Astrocyte (in vitro differentiated cells and primary cell): ENCODE results near the gene THNSL1. TPM values are rescaled to one million over a fixed set of nuclear protein-coding genes. Genes with fewer than 3 reads are reported as not detected.

Experiments
- DNase-seq: peaks from one replicate; pipeline ENCODE4 v3.0.0-alpha.2; 2010; ENCODE audit warnings: low read depth
- FAIRE-seq: peaks from 2 replicates; lab custom pipeline; 2011; peaks lifted over from hg19 to GRCh38; lab: Jason Lieb, UNC
- H2AFZ ChIP-seq: 2 replicates; pipeline ENCODE4 v1.6.0; 2012; ENCODE audit warnings: low read depth, low read length, inconsistent platforms
- H3K27ac ChIP-seq: 2 replicates; pipeline ENCODE4 v1.5.1; 2011; ENCODE audit warnings: low read depth, low read length, inconsistent platforms
- H3K27me3 ChIP-seq: 2 replicates; pipeline ENCODE4 v1.6.0; 2011; ENCODE audit warnings: low read length, inconsistent platforms; ENCODE audit not compliant: insufficient read depth
- H3K36me3 ChIP-seq: 2 replicates; pipeline ENCODE4 v1.5.1; 2011; ENCODE audit warnings: low read length, inconsistent platforms; ENCODE audit not compliant: insufficient read depth
- H3K4me1 ChIP-seq: 2 replicates; pipeline ENCODE4 v1.5.1; 2011; ENCODE audit warnings: low read length, inconsistent platforms; ENCODE audit not compliant: insufficient read depth
- H3K4me2 ChIP-seq: 2 replicates; pipeline ENCODE4 v1.6.0; 2012; ENCODE audit warnings: low read length, inconsistent platforms
- H3K4me3 ChIP-seq: 2 replicates; pipeline ENCODE4 v1.5.1; 2011; ENCODE audit warnings: low read depth, mild to moderate bottlenecking, low read length, inconsistent platforms; ENCODE audit not compliant: insufficient read depth
- H3K79me2 ChIP-seq: 2 replicates; pipeline ENCODE4 v1.6.0; 2012; ENCODE audit warnings: mild to moderate bottlenecking, low read length, inconsistent platforms; ENCODE audit not compliant: insufficient read depth
- H3K9ac ChIP-seq: 2 replicates; pipeline ENCODE4 v1.6.0; 2012; ENCODE audit warnings: mild to moderate bottlenecking, low read length, inconsistent platforms
- H3K9me3 ChIP-seq: 2 replicates; pipeline ENCODE4 v1.5.1; 2012; ENCODE audit warnings: low read depth, mild to moderate bottlenecking, low read length, inconsistent platforms; ENCODE audit not compliant: insufficient read depth
- H4K20me1 ChIP-seq: 2 replicates; pipeline ENCODE4 v1.6.0; 2012; ENCODE audit warnings: low read length, inconsistent platforms; ENCODE audit not compliant: insufficient read depth
- H3K27ac Mint-ChIP-seq: one replicate; pipeline ENCODE4 v1.8.0; 2021; ENCODE audit warnings: mild to moderate bottlenecking, mixed read lengths; ENCODE audit not compliant: unreplicated experiment
- H3K27me3 Mint-ChIP-seq: one replicate; pipeline ENCODE4 v1.8.0; 2021; ENCODE audit warnings: low read depth, mixed read lengths; ENCODE audit not compliant: unreplicated experiment
- H3K36me3 Mint-ChIP-seq: one replicate; pipeline ENCODE4 v1.8.0; 2021; ENCODE audit warnings: low read depth, mixed read lengths; ENCODE audit not compliant: unreplicated experiment
- H3K4me1 Mint-ChIP-seq: one replicate; pipeline ENCODE4 v1.8.0; 2021; ENCODE audit warnings: low read depth, mixed read lengths; ENCODE audit not compliant: unreplicated experiment
- H3K4me3 Mint-ChIP-seq: one replicate; pipeline ENCODE4 v1.8.0; 2021; ENCODE audit warnings: mild to moderate bottlenecking, moderate library complexity, mixed read lengths; ENCODE audit not compliant: unreplicated experiment
- H3K9me3 Mint-ChIP-seq: one replicate; pipeline ENCODE4 v1.8.0; 2021; ENCODE audit warnings: mild to moderate bottlenecking, mixed read lengths; ENCODE audit not compliant: unreplicated experiment
- CTCF ChIP-seq: IDR thresholded peaks from 2 replicates; pipeline ENCODE4 v1.5.1; 2011; ENCODE audit warnings: low read depth, mild to moderate bottlenecking, inconsistent platforms, low read length, moderate library complexity; ENCODE audit not compliant: insufficient read depth
- EZH2 ChIP-seq: IDR thresholded peaks from 2 replicates; pipeline ENCODE4 v1.6.1; 2012; ENCODE audit warnings: mild to moderate bottlenecking, low read length, inconsistent platforms; ENCODE audit not compliant: insufficient read depth
- total RNA-seq: library from RNA; stranded (reverse); gene quantifications from 2 replicates; pipeline ENCODE4 v1.2.1, GENCODE V29; 2021

Gene THNSL1
- total RNA-seq, 1 donor from 2014 or later, result 2.7 TPM

- Mint-ChIP-seq H3K4me3 (no peak overlapping the region), H3K27me3 (peaks cover 2% of the 10 kb centered on the region), H3K9me3 (peaks cover 8% of the 10 kb centered on the region), H3K4me1 (no peaks in the 10 kb centered on the region), H3K36me3 (peaks cover 2% of the 10 kb centered on the region), H3K27ac (no peak overlapping the region)
- Histone ChIP-seq H3K4me1 (peaks cover 5% of the 10 kb centered on the region), H3K4me3 (no peak overlapping the region), H4K20me1 (no peaks in the 10 kb centered on the region), H3K36me3 (no peaks in the 10 kb centered on the region), H3K27ac (no peak overlapping the region), H3K79me2 (no peaks in the 10 kb centered on the region), H3K4me2 (no peak overlapping the region), H3K9me3 (no peaks in the 10 kb centered on the region), H3K27me3 (no peaks in the 10 kb centered on the region), H3K9ac (no peak overlapping the region), H2AFZ (no peak overlapping the region)
- no peak for FAIRE-seq
- DNase-seq, result peak; percentile 95
- TF ChIP-seq EZH2 (no peak), CTCF (no peak)
These were observed 31.3 kb downstream of the THNSL1 start for GRCh38 chr10:25047591-25048301.

DNA sequence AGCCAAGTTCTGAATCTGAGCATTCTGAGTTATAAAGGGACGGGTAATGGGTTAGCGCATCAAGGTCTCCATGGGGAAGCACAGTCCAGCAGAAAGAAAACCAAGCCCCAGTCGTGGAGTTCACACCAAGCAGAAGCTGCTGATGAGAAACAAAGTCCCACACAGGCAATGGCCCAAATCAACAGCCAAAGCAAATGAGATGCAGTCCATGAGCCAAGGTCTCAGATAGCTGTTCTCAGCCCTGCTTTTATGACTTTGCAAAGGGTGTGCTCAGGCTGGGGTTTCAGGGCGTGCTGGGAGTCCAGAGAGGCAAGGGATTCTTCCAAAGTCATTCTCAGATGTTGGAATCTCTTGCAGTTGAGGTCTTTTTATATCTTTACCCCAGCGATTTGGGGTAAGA, 32.0 kb downstream of the THNSL1 start:
- no peaks in the 10 kb centered on the region for H3K4me1 Mint-ChIP-seq
- Histone ChIP-seq H3K9me3 (no peaks in the 10 kb centered on the region), H3K27me3 (no peaks in the 10 kb centered on the region), H3K79me2 (no peaks in the 10 kb centered on the region), H3K36me3 (no peaks in the 10 kb centered on the region), H3K4me3 (no peak overlapping the region), H4K20me1 (no peaks in the 10 kb centered on the region), H3K4me2 (no peak overlapping the region), H2AFZ (no peak overlapping the region), H3K9ac (no peak overlapping the region), H3K4me1 (peaks cover 5% of the 10 kb centered on the region), H3K27ac (no peak overlapping the region)
- H3K27ac Mint-ChIP-seq, result no peak overlapping the region
- H3K27me3 Mint-ChIP-seq, result peaks cover 2% of the 10 kb centered on the region
- DNase-seq (no peak), FAIRE-seq (no peak)
- H3K4me3 Mint-ChIP-seq, result no peak overlapping the region
- TF ChIP-seq CTCF (no peak), EZH2 (no peak)
- peaks cover 8% of the 10 kb centered on the region for H3K9me3 Mint-ChIP-seq
- peaks cover 2% of the 10 kb centered on the region for H3K36me3 Mint-ChIP-seq

DNA sequence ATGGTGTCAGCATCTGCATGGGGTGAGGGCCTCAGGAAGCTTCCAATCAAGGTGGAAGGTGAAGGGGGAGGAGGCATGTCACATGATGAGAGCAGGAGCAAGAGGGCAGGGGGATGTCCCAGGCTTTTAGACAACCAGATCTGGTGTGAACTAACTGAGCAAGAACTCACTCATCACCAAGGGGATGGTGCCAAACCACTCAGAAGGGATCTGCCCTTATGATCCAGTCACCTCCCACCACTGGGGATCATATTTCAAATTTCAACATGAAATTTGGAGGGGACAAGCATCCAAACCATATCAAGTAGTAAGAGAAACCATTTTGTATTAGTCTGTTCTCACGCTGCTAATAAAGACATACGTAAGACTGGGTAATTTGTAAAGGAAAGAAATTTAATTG, 33.6 kb downstream of the THNSL1 start:
- H3K4me3 Mint-ChIP-seq, result no peak overlapping the region
- no peaks in the 10 kb centered on the region for H3K36me3 ChIP-seq

More for the DNA sequence above, 33.6 kb downstream of the THNSL1 start:
- H3K9me3 ChIP-seq, result no peaks in the 10 kb centered on the region
- no peak overlapping the region for H3K27ac ChIP-seq
- H3K9me3 Mint-ChIP-seq, result peaks cover 4% of the 10 kb centered on the region
- H3K4me3 ChIP-seq, result no peak overlapping the region
- no peaks in the 10 kb centered on the region for H3K4me1 Mint-ChIP-seq
- FAIRE-seq (no peak), DNase-seq (peak; percentile 10)
- H3K4me2 ChIP-seq, result no peak overlapping the region
- peaks cover 2% of the 10 kb centered on the region for H3K27me3 Mint-ChIP-seq
- H4K20me1 ChIP-seq, result no peaks in the 10 kb centered on the region
- H2AFZ ChIP-seq, result no peak overlapping the region
- H3K27me3 ChIP-seq, result no peaks in the 10 kb centered on the region
- H3K4me1 ChIP-seq, result peaks cover 5% of the 10 kb centered on the region
- no peaks in the 10 kb centered on the region for H3K79me2 ChIP-seq
- H3K9ac ChIP-seq, result no peak overlapping the region
- H3K36me3 Mint-ChIP-seq, result peaks cover 2% of the 10 kb centered on the region
- TF ChIP-seq EZH2 (no peak), CTCF (no peak)
- no peak overlapping the region for H3K27ac Mint-ChIP-seq
